Breast epithelium (tissue), 3 donors: Measurements from ENCODE around the gene C1QL2.

Experiments used
- POLR2A ChIP-seq: fragments of 450-650 bp; IDR thresholded peaks from one replicate; pipeline ENCODE4 v1.6.1; 2016; ENCODE audit warnings: antibody characterized with exemption, mild to moderate bottlenecking, moderate library complexity
- TF ChIP-seq, protein P1 (sequence below), 3 donors: fragments of 450-650 bp; IDR thresholded peaks; one replicate each; pipeline ENCODE4 v1.5.1; 2016 to 2017; ENCODE audit warnings: antibody characterized with exemption in 3 of 3, mild to moderate bottlenecking in 3 of 3, moderate library complexity in 3 of 3

GRCh38 chr2:119116411-119117295, 41.9 kb downstream of the C1QL2 start:
- TF ChIP-seq, protein P1, sequence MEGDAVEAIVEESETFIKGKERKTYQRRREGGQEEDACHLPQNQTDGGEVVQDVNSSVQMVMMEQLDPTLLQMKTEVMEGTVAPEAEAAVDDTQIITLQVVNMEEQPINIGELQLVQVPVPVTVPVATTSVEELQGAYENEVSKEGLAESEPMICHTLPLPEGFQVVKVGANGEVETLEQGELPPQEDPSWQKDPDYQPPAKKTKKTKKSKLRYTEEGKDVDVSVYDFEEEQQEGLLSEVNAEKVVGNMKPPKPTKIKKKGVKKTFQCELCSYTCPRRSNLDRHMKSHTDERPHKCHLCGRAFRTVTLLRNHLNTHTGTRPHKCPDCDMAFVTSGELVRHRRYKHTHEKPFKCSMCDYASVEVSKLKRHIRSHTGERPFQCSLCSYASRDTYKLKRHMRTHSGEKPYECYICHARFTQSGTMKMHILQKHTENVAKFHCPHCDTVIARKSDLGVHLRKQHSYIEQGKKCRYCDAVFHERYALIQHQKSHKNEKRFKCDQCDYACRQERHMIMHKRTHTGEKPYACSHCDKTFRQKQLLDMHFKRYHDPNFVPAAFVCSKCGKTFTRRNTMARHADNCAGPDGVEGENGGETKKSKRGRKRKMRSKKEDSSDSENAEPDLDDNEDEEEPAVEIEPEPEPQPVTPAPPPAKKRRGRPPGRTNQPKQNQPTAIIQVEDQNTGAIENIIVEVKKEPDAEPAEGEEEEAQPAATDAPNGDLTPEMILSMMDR (IDR thresholded peaks at IDR 0.05), result no peak
- no peak for TF ChIP-seq POLR2A
